Choroid plexus epithelial cell (primary cell): ENCODE measurements around the gene KLRB1.
"Not testable (repeated sequence)": the region's sequence is repeated elsewhere in the genome, so short reads cannot be mapped to it uniquely, and the experiment has no call there.

Experiments
- DNase-seq: peaks from one replicate; pipeline ENCODE4 v3.0.0-alpha.2; 2010; ENCODE audit warnings: low read depth
- H3K4me3 ChIP-seq: 2 replicates; pipeline ENCODE4 v1.5.1; 2011; ENCODE audit warnings: low read depth, mild to moderate bottlenecking, control low read depth, low read length, moderate library complexity
- TF ChIP-seq, protein P1 (sequence below): conservative IDR thresholded peaks from 2 replicates; pipeline ENCODE4 v1.5.1; 2011; ENCODE audit warnings: low read depth, mild to moderate bottlenecking, control low read depth, inconsistent platforms, low read length, moderate library complexity

KLRB1 gene

DNA sequence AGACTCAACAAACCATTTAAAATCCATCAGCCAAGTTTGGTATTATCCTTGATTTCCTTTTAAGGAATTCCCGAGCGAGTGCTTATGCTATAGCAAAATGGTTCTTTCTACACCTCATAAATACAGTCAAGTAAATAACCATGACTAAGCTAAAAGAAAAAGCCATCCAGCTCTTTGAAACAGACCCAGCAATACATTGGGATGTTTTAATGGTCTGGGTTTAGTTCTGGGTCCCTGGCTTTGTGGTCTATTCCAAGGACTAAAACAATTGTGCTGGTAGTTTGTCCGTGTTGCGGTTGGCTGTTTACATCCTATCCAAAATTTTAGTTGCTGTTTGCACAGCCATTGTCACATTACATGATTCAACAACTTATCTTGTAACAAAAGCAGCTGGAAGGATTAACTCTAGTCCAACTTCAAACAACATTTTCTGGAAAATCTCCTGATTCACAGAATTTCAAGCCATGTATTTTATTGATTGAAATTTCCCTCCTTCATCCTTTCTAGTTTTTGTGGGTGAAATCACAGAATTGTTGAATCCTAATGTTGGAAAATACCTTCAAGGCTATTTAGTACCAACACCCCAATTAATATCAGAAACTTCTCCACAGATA lies 19.6 kb downstream of the KLRB1 start:
- no peak overlapping the region for H3K4me3 ChIP-seq
- DNase-seq, result no peak
- TF ChIP-seq, protein P1, sequence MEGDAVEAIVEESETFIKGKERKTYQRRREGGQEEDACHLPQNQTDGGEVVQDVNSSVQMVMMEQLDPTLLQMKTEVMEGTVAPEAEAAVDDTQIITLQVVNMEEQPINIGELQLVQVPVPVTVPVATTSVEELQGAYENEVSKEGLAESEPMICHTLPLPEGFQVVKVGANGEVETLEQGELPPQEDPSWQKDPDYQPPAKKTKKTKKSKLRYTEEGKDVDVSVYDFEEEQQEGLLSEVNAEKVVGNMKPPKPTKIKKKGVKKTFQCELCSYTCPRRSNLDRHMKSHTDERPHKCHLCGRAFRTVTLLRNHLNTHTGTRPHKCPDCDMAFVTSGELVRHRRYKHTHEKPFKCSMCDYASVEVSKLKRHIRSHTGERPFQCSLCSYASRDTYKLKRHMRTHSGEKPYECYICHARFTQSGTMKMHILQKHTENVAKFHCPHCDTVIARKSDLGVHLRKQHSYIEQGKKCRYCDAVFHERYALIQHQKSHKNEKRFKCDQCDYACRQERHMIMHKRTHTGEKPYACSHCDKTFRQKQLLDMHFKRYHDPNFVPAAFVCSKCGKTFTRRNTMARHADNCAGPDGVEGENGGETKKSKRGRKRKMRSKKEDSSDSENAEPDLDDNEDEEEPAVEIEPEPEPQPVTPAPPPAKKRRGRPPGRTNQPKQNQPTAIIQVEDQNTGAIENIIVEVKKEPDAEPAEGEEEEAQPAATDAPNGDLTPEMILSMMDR, result no peak

DNA sequence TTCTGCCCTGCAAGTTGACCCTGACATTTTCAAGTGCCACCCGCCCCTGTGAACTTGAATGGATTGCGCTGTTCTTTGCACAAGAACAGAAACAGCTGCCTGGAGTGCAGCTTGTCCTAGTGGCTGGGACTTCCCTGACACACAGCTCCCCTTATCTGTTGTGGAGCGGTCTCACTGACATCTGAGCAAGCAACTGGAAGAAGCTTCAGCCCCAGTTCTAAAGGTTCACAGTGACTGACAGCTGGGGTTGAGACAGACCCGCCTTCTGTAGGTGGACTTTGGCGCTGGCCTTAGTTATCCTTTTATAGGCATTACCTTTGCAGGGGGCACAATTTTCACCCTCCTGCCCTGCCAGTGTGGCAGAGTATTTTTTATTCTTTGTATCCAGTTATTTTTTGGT lies 30.0 kb downstream of the KLRB1 start:
- DNase-seq, H3K4me3 ChIP-seq: not testable (repeated sequence)

DNA sequence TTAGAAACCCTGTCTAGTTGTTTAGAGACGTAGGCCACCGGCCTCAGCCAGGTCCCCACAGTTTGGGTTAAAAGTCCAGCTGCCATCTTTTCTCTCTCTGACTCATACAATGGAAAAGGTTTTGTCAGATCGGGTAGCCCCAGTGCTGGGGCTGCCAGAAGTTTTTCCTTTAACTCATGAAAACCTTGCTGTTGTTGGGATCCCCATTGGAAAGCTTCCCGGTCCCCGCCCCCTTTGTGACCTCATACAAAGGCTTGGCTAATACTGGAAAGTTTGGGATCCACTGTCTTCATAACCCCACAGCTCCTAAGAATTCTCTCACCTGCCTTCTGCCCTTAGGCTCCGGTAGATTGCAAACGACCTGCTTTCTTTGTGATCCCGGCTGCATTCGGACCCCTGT lies 40.6 kb downstream of the KLRB1 start:
- not testable (repeated sequence) for DNase-seq, H3K4me3 ChIP-seq

DNA sequence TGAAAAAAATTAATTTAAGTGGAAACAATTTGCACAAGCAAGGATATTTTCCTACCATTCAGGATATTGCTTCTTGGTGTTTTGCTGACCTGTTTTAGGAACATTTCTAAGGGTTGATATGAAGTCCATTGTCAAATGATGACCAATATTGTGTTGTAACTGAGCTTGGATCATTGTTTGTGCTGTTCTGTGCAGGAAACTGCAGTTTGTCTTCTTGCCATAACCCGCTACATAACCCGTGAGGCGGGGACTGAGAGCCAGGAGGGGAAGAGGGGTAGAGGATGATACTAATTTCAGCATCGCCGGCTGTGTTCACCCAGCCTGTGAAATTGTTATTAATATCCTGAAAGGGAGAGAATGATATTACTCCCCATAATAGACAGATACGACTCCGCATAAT lies 41.6 kb downstream of the KLRB1 start:
- DNase-seq, H3K4me3 ChIP-seq: not testable (repeated sequence)

DNA sequence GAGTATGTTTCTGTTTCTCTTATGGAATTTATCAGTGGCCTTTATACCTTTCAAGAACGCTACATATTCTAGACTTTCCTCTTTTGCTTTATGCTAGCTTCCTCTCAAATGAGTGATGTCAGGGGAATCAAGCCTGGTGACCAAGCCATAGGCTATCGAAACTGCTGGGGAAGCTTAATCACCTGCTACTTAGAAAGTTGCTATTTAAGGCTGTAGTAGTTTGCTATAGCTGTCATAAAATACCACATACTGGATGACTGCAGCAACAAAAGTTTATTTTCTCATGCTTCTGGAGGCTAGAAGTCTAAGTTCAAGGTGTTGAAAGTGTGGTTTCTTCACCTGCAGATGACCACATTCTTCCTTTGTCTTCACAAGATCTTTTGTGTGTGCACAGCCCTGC lies 43.3 kb downstream of the KLRB1 start:
- DNase-seq, H3K4me3 ChIP-seq: not testable (repeated sequence)

DNA sequence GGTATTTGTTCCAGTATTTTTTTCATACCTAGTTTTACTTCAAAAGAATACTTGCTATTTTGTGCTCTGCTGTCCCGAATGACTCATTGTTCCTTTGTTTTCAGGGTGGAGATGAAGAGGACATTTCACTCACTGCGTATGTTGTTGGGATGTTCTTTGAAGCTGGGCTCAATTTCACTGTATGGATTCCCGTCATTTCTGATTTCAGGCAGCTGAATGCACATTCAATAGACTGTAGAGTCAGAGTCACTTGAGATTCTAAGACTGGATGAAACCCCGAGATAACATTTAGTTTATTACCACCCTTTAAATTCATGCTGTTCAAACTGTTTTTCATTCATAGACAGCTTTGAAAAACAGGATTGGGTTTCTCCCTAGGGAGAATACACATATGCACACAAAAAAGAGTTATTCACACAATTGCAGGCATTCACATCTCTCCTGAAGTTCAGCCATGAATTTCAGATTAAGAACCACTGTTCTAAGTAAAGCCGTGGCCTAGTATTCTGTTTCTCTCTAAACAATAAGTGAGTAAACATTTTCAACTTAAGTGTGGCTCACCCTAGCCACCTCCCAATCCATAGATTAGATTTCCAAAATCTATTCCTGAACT lies 44.8 kb downstream of the KLRB1 start:
- H3K4me3 ChIP-seq, DNase-seq: not testable (repeated sequence)

DNA sequence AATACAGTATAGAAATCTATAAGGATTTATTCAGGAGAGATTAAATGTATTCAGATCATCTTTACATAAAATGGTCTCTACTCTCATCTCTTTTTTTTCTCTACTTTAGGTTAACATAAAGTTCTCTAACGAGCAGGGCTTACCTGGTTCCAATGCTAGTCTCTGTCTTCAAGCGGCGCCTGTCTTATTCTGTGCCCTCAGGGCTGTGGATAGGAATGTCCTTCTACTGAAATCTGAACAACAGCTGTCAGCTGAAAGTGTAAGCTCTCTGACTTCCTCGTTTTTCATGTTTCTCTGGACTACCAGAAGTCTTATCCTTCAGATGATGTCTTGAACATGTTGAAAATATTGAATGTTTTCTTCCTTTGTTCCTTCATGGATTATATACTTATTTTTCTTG lies 62.2 kb downstream of the KLRB1 start:
- not testable (repeated sequence) for H3K4me3 ChIP-seq, DNase-seq
